Liver (tissue), 9 donors: ENCODE measurements around the gene HMOX2. TPM values are rescaled to one million over a fixed set of nuclear protein-coding genes. Genes with fewer than 3 reads are reported as not detected.

Experiments used
- DNase-seq: peaks from one replicate; pipeline ENCODE4 v3.0.0-alpha.2; 2017; ENCODE audit warnings: low spot score
- H3K27ac ChIP-seq, 2 donors: one replicate each; pipeline ENCODE4 v1.7.0; 2013; ENCODE audit warnings: inconsistent platforms in 2 of 2, low read length in 2 of 2, control low read depth in 1 of 2, low read depth in 1 of 2, mild to moderate bottlenecking in 1 of 2
- H3K27me3 ChIP-seq, 4 donors: one replicate each; pipeline versions ENCODE4 v1.6.1 to v1.7.0; 2013; ENCODE audit warnings: low read length in 3 of 4, inconsistent platforms in 1 of 4, mild to moderate bottlenecking in 1 of 4, moderate library complexity in 1 of 4; ENCODE audit not compliant: control insufficient read depth in 4 of 4, insufficient read depth in 4 of 4
- H3K36me3 ChIP-seq, 4 donors: one replicate each; pipeline versions ENCODE4 v1.6.1 to v1.7.0; 2013; ENCODE audit warnings: low read length in 3 of 4, mild to moderate bottlenecking in 3 of 4, low read depth in 1 of 4, moderate library complexity in 1 of 4; ENCODE audit not compliant: control insufficient read depth in 4 of 4, insufficient read depth in 3 of 4
- H3K4me1 ChIP-seq, 4 donors: one replicate each; pipeline versions ENCODE4 v1.6.1 to v1.7.0; 2013; ENCODE audit warnings: low read length in 3 of 4, mild to moderate bottlenecking in 3 of 4, moderate library complexity in 1 of 4; ENCODE audit not compliant: control insufficient read depth in 4 of 4, insufficient read depth in 4 of 4
- H3K4me3 ChIP-seq, 3 donors: one replicate each; pipeline versions ENCODE4 v1.6.1 to v1.7.0; 2013; ENCODE audit warnings: low read length in 3 of 3, control low read depth in 1 of 3, low read depth in 1 of 3, mild to moderate bottlenecking in 1 of 3
- H3K9ac ChIP-seq, 2 donors: one replicate each; pipeline ENCODE4 v1.7.0; 2013; ENCODE audit warnings: low read length in 2 of 2, mild to moderate bottlenecking in 2 of 2, moderate library complexity in 2 of 2, control low read depth in 1 of 2, low read depth in 1 of 2
- H3K9me3 ChIP-seq, 4 donors: one replicate each; pipeline versions ENCODE4 v1.6.1 to v1.7.0; 2013; ENCODE audit warnings: low read length in 3 of 4; ENCODE audit not compliant: control insufficient read depth in 4 of 4
- CTCF ChIP-seq: fragments of 150-350 bp; IDR thresholded peaks from 2 replicates; pipeline ENCODE4 v1.5.1; 2017; ENCODE audit warnings: improper control_type of control experiment, low read depth, low read length; ENCODE audit not compliant: missing input control
- EGR1 ChIP-seq, 2 donors: IDR thresholded peaks; 2 replicates each; pipeline ENCODE4 v1.6.1; 2016 to 2018; ENCODE audit warnings: antibody characterized with exemption in 2 of 2, low read depth in 2 of 2
- FOXA1 ChIP-seq: IDR thresholded peaks from 2 replicates; pipeline ENCODE4 v1.6.1; 2016; ENCODE audit warnings: antibody characterized with exemption
- FOXA2 ChIP-seq: IDR thresholded peaks from 2 replicates; pipeline ENCODE4 v1.6.1; 2016; ENCODE audit warnings: antibody characterized with exemption
- GABPA ChIP-seq, 2 donors: IDR thresholded peaks in 1 of 2; conservative IDR thresholded peaks in 1 of 2; 2 replicates each; pipeline ENCODE4 v1.6.1; 2016; ENCODE audit warnings: antibody characterized with exemption in 2 of 2, mild to moderate bottlenecking in 1 of 2, moderate library complexity in 1 of 2
- HNF4A ChIP-seq, 2 donors: conservative IDR thresholded peaks; 2 replicates each; pipeline ENCODE4 v1.6.1; 2016; ENCODE audit warnings: antibody characterized with exemption in 2 of 2, mild to moderate bottlenecking in 2 of 2
- NR2F2 ChIP-seq: IDR thresholded peaks from 2 replicates; pipeline ENCODE4 v1.6.1; 2016; ENCODE audit warnings: antibody characterized with exemption
- RAD21 ChIP-seq, 2 donors: IDR thresholded peaks; 2 replicates each; pipeline ENCODE4 v1.6.1; 2016; ENCODE audit warnings: antibody characterized with exemption in 2 of 2, mild to moderate bottlenecking in 2 of 2
- SP1 ChIP-seq: IDR thresholded peaks from 2 replicates; pipeline ENCODE4 v1.6.1; 2018; ENCODE audit warnings: antibody characterized with exemption, mild to moderate bottlenecking
- TAF1 ChIP-seq: conservative IDR thresholded peaks from 2 replicates; pipeline ENCODE4 v1.6.1; 2016; ENCODE audit warnings: antibody characterized with exemption, mild to moderate bottlenecking
- YY1 ChIP-seq: IDR thresholded peaks from 2 replicates; pipeline ENCODE4 v1.6.1; 2016; ENCODE audit warnings: antibody characterized with exemption, mild to moderate bottlenecking
- ZBTB33 ChIP-seq: IDR thresholded peaks from 2 replicates; pipeline ENCODE4 v1.6.1; 2016; ENCODE audit warnings: antibody characterized with exemption
- WGBS: extraction: QIAGEN DNeasy Blood & Tissue Kit; methylation state at CpG from one replicate; pipeline ENCODE4 v1.1.7; 2013; 5-methylcytosine and 5-hydroxymethylcytosine counted together
- polyA plus RNA-seq, 2 donors: library from polyadenylated mRNA; stranded (reverse) in 1 of 2; unstranded in 1 of 2; fragments of 200-250 nt in 1 of 2; fragments of >200 nt in 1 of 2; fragmentation: Nextera tagmentation in 1 of 2; extraction: Ambion mirVana in 1 of 2; gene quantifications; one replicate each; pipeline versions ENCODE4 v1.2.1 to v1.2.3, GENCODE V29; 2013 to 2015
- total RNA-seq, 2 donors: library from RNA; depleted of rRNA; stranded (reverse); fragments of >200 nt; gene quantifications; one replicate each; pipeline ENCODE4 v1.2.3, GENCODE V29; 2014
- TF ChIP-seq, protein P1 (sequence below): IDR thresholded peaks from 2 replicates; pipeline ENCODE4 v1.6.1; 2016; ENCODE audit warnings: antibody characterized with exemption, mild to moderate bottlenecking
- donor health status: healthy.
- donor health status: healthy.
- donor health status: healthy.
- donor health status: healthy.
- donor health status: healthy.

Gene HMOX2
- total and polyA plus RNA-seq, 4 donors: 11.4 to 81.5 (median 61.5) TPM

GRCh38 chr16:4426722-4427372 is 49.4 kb upstream of the HMOX2 start:
- DNase-seq: no peak
- no peaks in the 10 kb centered on the region for H3K9me3 ChIP-seq
- peak overlapping the region; percentile 91 to 94 for H3K9ac ChIP-seq
- no peaks in the 10 kb centered on the region for H3K27me3 ChIP-seq
- H3K36me3 ChIP-seq: peaks cover 1 to 7% (median 2%) of the 10 kb centered on the region in 4 donors
- WGBS: 89% methylated on average over 12 of the region's 12 CpGs
- H3K27ac ChIP-seq: peak overlapping the region in 1 of 2 donors; percentile 98
- peak overlapping the region; percentile 70 to 100 (median 92) for H3K4me3 ChIP-seq
- TF ChIP-seq SP1: no peak
- TF ChIP-seq ZBTB33: no peak
- no peak for TF ChIP-seq EGR1 (IDR thresholded peaks at IDR 0.05; ENCODE audit: low read depth in 2 of 2)
- TF ChIP-seq TAF1: no peak
- TF ChIP-seq FOXA2: no peak
- TF ChIP-seq RAD21 (IDR thresholded peaks at IDR 0.05): no peak
- no peak for TF ChIP-seq FOXA1
- TF ChIP-seq CTCF: no peak
- TF ChIP-seq GABPA (IDR thresholded peaks at IDR 0.05 in 1 of 2, conservative IDR thresholded peaks at IDR 0.05 in 1 of 2): no peak
- TF ChIP-seq, protein P1, sequence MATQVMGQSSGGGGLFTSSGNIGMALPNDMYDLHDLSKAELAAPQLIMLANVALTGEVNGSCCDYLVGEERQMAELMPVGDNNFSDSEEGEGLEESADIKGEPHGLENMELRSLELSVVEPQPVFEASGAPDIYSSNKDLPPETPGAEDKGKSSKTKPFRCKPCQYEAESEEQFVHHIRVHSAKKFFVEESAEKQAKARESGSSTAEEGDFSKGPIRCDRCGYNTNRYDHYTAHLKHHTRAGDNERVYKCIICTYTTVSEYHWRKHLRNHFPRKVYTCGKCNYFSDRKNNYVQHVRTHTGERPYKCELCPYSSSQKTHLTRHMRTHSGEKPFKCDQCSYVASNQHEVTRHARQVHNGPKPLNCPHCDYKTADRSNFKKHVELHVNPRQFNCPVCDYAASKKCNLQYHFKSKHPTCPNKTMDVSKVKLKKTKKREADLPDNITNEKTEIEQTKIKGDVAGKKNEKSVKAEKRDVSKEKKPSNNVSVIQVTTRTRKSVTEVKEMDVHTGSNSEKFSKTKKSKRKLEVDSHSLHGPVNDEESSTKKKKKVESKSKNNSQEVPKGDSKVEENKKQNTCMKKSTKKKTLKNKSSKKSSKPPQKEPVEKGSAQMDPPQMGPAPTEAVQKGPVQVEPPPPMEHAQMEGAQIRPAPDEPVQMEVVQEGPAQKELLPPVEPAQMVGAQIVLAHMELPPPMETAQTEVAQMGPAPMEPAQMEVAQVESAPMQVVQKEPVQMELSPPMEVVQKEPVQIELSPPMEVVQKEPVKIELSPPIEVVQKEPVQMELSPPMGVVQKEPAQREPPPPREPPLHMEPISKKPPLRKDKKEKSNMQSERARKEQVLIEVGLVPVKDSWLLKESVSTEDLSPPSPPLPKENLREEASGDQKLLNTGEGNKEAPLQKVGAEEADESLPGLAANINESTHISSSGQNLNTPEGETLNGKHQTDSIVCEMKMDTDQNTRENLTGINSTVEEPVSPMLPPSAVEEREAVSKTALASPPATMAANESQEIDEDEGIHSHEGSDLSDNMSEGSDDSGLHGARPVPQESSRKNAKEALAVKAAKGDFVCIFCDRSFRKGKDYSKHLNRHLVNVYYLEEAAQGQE: no peak
- TF ChIP-seq NR2F2: no peak
- TF ChIP-seq HNF4A (conservative IDR thresholded peaks at IDR 0.05): no peak
- no peak for TF ChIP-seq YY1
- H3K4me1 ChIP-seq: peaks cover 2 to 22% (median 14%) of the 10 kb centered on the region in 4 donors

DNA sequence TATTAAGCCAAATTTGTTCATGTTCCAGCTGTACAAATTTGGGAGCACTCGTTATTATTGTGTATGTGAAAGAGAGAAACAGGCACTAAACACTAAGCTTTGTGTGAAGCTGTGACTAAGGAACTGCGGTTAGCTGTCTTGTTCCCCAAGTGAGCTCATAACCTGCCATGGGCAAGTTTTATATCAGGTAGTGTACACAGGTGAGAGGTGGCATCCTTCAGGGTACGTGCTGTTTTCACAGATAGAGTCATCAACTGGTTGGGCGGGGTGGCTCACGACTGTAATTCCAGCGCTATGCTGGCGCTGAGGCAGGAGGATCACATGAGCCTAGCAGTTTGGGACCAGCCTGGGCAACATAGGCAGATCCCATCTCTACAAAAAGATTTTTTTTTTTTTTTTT is 47.7 kb upstream of the HMOX2 start:
- Histone ChIP-seq H3K36me3 (peaks cover 2 to 10% (median 3%) of the 10 kb centered on the region in 4 donors), H3K9ac (no peak overlapping the region), H3K9me3 (no peaks in the 10 kb centered on the region), H3K4me3 (no peak overlapping the region), H3K4me1 (peaks cover 2 to 22% (median 14%) of the 10 kb centered on the region in 4 donors), H3K27me3 (no peaks in the 10 kb centered on the region), H3K27ac (no peak overlapping the region)
- TF ChIP-seq TAF1: no peak
- TF ChIP-seq EGR1 (IDR thresholded peaks at IDR 0.05; ENCODE audit: low read depth in 2 of 2): no peak
- no peak for TF ChIP-seq GABPA (IDR thresholded peaks at IDR 0.05 in 1 of 2, conservative IDR thresholded peaks at IDR 0.05 in 1 of 2)
- TF ChIP-seq HNF4A (conservative IDR thresholded peaks at IDR 0.05): no peak
- WGBS: 93% methylated on average over 7 of the region's 7 CpGs
- DNase-seq: no peak
